Immature natural killer cell (primary cell): ENCODE measurements around the gene RASSF7. TPM values are rescaled to one million over a fixed set of nuclear protein-coding genes. Genes with fewer than 3 reads are reported as not detected.
A peak's percentile ranks its signal among the peaks of the same experiment; 100 is the strongest.
"Not testable (repeated sequence)": the region's sequence is repeated elsewhere in the genome, so short reads cannot be mapped to it uniquely, and the experiment has no call there.

Experiments
- DNase-seq, 3 donors: peaks; one replicate each; pipeline ENCODE4 v3.0.0; 2022; ENCODE audit warnings: mixed read lengths in 1 of 3
- H3K27ac Mint-ChIP-seq, 6 donors: one replicate each; pipeline ENCODE4 v1.8.0; 2020; ENCODE audit warnings: mixed read lengths in 6 of 6, mild to moderate bottlenecking in 5 of 6, inconsistent platforms in 4 of 6, moderate library complexity in 3 of 6
- H3K27me3 Mint-ChIP-seq, 3 donors: one replicate each; pipeline ENCODE4 v1.8.0; 2020 to 2021; ENCODE audit warnings: low read depth in 3 of 3, mild to moderate bottlenecking in 3 of 3, mixed read lengths in 3 of 3, moderate library complexity in 3 of 3, inconsistent platforms in 1 of 3
- H3K36me3 Mint-ChIP-seq, 3 donors: one replicate each; pipeline ENCODE4 v1.8.0; 2020; ENCODE audit warnings: mixed read lengths in 3 of 3, inconsistent platforms in 2 of 3, mild to moderate bottlenecking in 2 of 3
- H3K4me1 Mint-ChIP-seq, 2 donors: one replicate each; pipeline ENCODE4 v1.8.0; 2020; ENCODE audit warnings: inconsistent platforms in 2 of 2, mild to moderate bottlenecking in 2 of 2, mixed read lengths in 2 of 2, moderate library complexity in 1 of 2
- H3K4me3 Mint-ChIP-seq, 5 donors: one replicate each; pipeline ENCODE4 v1.8.0; 2020; ENCODE audit warnings: mild to moderate bottlenecking in 5 of 5, mixed read lengths in 5 of 5, inconsistent platforms in 3 of 5, moderate library complexity in 3 of 5
- H3K9me3 Mint-ChIP-seq, 6 donors: one replicate each; pipeline ENCODE4 v1.8.0; 2020; ENCODE audit warnings: mild to moderate bottlenecking in 6 of 6, mixed read lengths in 6 of 6, inconsistent platforms in 4 of 6, moderate library complexity in 3 of 6
- polyA plus RNA-seq, 3 donors: library from polyadenylated mRNA; unstranded; fragments of 300-500 nt; fragmentation: Illumina TruSeq; gene quantifications; one replicate each; pipeline ENCODE4 v1.2.3, GENCODE V29; 2021

RASSF7 gene
- polyA plus RNA-seq, 3 donors from 2014 or later, result 20.3 to 31.9 (median 31.5) TPM

GRCh38 chr11:571802-572185 is 11.0 kb downstream of the RASSF7 start:
- Mint-ChIP-seq H3K4me3 (no peak overlapping the region), H3K27me3 (peaks cover 9 to 15% (median 11%) of the 10 kb centered on the region in 3 donors), H3K36me3 (no peaks in the 10 kb centered on the region), H3K27ac (no peak overlapping the region), H3K9me3 (no peaks in the 10 kb centered on the region), H3K4me1 (peaks cover 6 to 9% of the 10 kb centered on the region in 2 donors)
- no peak for DNase-seq

GRCh38 chr11:573146-573759 is 12.5 kb downstream of the RASSF7 start:
- Mint-ChIP-seq H3K9me3 (no peaks in the 10 kb centered on the region), H3K27ac (no peak overlapping the region), H3K36me3 (no peaks in the 10 kb centered on the region), H3K4me1 (peaks cover 19 to 20% of the 10 kb centered on the region in 2 donors), H3K27me3 (peaks cover 11 to 22% (median 11%) of the 10 kb centered on the region in 3 donors), H3K4me3 (no peak overlapping the region)
- DNase-seq, result no peak

DNA sequence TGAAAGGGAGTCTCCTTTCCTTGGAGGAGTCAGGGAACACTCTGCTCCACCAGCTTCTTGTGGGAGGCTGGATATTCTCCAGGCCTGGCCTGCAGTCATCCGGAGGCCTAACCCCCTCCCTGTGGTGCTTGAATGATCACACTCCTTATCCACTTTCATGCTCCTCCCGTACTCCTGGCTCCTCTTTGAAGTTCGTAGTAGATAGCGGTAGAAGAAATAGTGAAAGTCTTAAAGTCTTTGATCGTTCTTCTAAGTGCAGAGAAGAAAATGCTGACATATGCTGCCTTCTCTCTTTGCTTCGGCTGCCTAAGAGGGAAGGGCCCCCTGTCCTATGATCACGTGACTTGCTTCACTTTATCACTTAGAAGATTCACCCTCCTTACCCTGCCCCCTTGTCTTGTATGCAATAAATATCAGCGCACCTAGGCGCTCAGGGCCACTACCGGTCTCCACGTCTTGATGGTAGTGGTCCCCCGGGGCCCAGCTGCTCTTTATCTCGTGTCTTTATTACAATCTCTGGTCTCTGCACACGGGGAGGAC is 13.3 kb downstream of the RASSF7 start:
- H3K27ac Mint-ChIP-seq, DNase-seq, H3K9me3 Mint-ChIP-seq, H3K36me3 Mint-ChIP-seq: not testable (repeated sequence)
- Mint-ChIP-seq H3K4me3 (peak overlapping the region in 3 of 5 donors; percentile 34 to 90 (median 78)), H3K4me1 (peaks cover 24 to 28% of the 10 kb centered on the region in 2 donors), H3K27me3 (peaks cover 11 to 26% (median 11%) of the 10 kb centered on the region in 3 donors)

- Mint-ChIP-seq H3K4me3 (peak overlapping the region; percentile 78 to 90 (median 85)), H3K27ac (peak overlapping the region in 4 of 6 donors; percentile 55 to 90 (median 86)), H3K27me3 (peaks cover 11 to 26% (median 11%) of the 10 kb centered on the region in 3 donors), H3K9me3 (no peaks in the 10 kb centered on the region), H3K4me1 (peaks cover 31 to 34% of the 10 kb centered on the region in 2 donors), H3K36me3 (no peaks in the 10 kb centered on the region)
- DNase-seq, result no peak
These were observed 14.0 kb downstream of the RASSF7 start for GRCh38 chr11:574632-575312.

GRCh38 chr11:575313-575995 is 14.7 kb downstream of the RASSF7 start:
- Mint-ChIP-seq H3K4me3 (peak overlapping the region; percentile 78 to 90 (median 85)), H3K27me3 (peaks cover 11 to 26% (median 11%) of the 10 kb centered on the region in 3 donors), H3K9me3 (no peaks in the 10 kb centered on the region), H3K27ac (peak overlapping the region in 5 of 6 donors; percentile 55 to 96 (median 89)), H3K4me1 (peaks cover 37 to 39% of the 10 kb centered on the region in 2 donors), H3K36me3 (no peaks in the 10 kb centered on the region)
- no peak for DNase-seq

DNA sequence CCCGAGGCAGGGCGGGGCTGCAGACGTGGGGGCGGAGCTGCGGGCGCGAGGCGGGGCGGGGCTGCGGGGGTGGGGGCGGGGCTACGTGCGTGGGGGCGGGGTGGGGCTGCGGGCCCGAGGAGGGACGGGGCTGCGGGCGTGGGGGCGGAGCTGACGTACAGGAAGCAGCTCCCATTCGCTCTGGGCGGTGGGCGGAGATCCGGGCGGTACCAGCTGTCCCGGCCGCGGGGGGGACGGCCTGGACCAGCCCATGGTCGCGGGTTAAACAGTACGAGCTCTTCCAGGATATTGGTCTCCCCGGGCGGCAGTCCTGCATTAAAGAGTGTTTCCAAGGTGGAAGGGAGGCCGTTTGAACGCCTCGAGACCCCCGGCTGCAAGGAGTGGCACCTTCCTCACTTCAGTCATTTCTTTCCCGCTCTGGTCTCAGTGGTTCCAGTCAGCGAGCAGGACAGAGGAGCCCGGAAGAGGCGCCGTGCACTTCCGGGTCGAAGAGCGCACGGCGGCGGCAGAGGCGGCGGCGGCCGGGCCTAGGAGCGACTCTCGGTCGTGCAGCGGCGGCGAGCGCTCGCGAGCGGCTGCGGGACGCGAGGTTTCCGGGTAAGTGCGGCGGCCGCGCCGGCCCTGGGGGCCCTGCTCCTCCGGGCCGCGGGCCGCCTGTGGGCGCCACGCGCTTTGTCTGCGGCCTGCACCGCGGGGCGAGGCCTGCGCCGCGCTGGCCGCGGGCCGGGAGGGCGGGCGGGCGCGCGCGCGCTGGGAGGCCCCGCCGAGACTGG is 15.4 kb downstream of the RASSF7 start, which contains the start of gene PHRF1:
Gene PHRF1, plus strand, starts transcription at position 475 of the 773 bp plus-strand sequence. CDS start 5,043 bp downstream, outside the sequence.
- peaks cover 11 to 28% (median 11%) of the 10 kb centered on the region in 3 donors for H3K27me3 Mint-ChIP-seq
- DNase-seq, result peak; percentile 95 to 98 (median 98)
- H3K4me3 Mint-ChIP-seq, result peak within 1 kb of the TSS; percentile 91 to 99 (median 93)
- H3K36me3 Mint-ChIP-seq, result peaks cover 0 to 2% (median 0%) of the 10 kb centered on the region in 3 donors
- peaks cover 42 to 43% of the 10 kb centered on the region in 2 donors for H3K4me1 Mint-ChIP-seq
- H3K9me3 Mint-ChIP-seq, result no peaks in the 10 kb centered on the region
- peak within 1 kb of the TSS; percentile 94 to 99 (median 96) for H3K27ac Mint-ChIP-seq

DNA sequence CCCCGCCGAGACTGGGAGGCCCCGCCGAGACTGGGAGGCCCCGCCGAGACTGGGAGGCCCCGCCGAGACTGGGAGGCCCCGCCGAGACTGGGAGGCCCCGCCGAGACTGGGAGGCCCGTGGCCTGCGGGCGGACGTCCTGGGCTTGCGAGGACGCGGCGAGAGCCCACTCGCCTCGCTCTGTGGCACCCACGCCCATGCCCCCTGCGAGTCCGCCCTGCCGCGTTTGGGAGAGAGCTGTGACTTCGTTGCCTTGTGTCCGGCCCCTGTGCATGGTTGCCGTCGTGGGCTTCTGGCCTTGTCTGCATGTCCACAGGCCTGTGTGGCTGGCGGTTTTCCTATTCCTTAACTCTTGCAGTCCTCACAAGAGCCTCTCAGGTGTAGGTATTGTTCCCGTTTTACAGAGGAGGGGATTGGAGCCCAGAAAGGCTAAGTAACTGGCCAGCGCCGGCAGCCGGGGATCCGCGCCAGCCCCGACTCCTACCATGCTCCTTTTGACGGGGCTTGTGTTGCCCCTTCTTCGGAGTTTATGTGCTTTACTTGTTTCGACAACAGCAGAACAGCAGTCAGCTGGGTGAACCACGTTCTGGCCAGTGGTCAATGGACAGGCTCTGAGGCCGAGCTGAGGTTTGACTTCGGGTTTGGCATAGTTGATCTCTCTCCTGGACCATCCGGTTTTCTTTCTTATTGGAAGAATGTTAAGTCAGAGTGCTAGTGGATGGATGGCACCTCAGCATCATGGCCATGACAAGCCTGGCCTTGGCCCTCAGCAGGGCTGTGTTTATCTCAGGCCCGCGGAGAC is 16.2 kb downstream of the RASSF7 start:
- H3K36me3 Mint-ChIP-seq, result peaks cover 0 to 5% (median 0%) of the 10 kb centered on the region in 3 donors
- peak overlapping the region; percentile 76 to 86 (median 79) for H3K27ac Mint-ChIP-seq
- no peaks in the 10 kb centered on the region for H3K9me3 Mint-ChIP-seq
- H3K27me3 Mint-ChIP-seq, result peaks cover 11 to 29% (median 11%) of the 10 kb centered on the region in 3 donors
- H3K4me1 Mint-ChIP-seq, result peaks cover 50 to 51% of the 10 kb centered on the region in 2 donors
- H3K4me3 Mint-ChIP-seq, result peak overlapping the region; percentile 83 to 87 (median 86)
- DNase-seq, result peak in 1 of 3 donors; percentile 36

- DNase-seq, result no peak
- Mint-ChIP-seq H3K4me3 (peak overlapping the region; percentile 83 to 87 (median 86)), H3K27ac (peak overlapping the region; percentile 76 to 86 (median 79)), H3K9me3 (no peaks in the 10 kb centered on the region), H3K36me3 (peaks cover 0 to 5% (median 0%) of the 10 kb centered on the region in 3 donors), H3K4me1 (peaks cover 51% of the 10 kb centered on the region in 2 donors), H3K27me3 (peaks cover 9 to 29% (median 11%) of the 10 kb centered on the region in 3 donors)
These were observed 16.8 kb downstream of the RASSF7 start for GRCh38 chr11:577611-577894.

- peaks cover 8 to 25% (median 11%) of the 10 kb centered on the region in 3 donors for H3K27me3 Mint-ChIP-seq
- peaks cover 51% of the 10 kb centered on the region in 2 donors for H3K4me1 Mint-ChIP-seq
- H3K27ac Mint-ChIP-seq, result peak overlapping the region in 1 of 6 donors; percentile 34
These were observed 17.7 kb downstream of the RASSF7 start for GRCh38 chr11:578276-579035.

GRCh38 chr11:579830-580601 is 19.2 kb downstream of the RASSF7 start:
- H3K9me3 Mint-ChIP-seq, result no peaks in the 10 kb centered on the region
- peaks cover 48 to 52% of the 10 kb centered on the region in 2 donors for H3K4me1 Mint-ChIP-seq
- peak overlapping the region in 2 of 5 donors; percentile 48 to 57 for H3K4me3 Mint-ChIP-seq
- no peak for DNase-seq
- no peak overlapping the region for H3K27ac Mint-ChIP-seq
- peaks cover 0 to 8% (median 0%) of the 10 kb centered on the region in 3 donors for H3K36me3 Mint-ChIP-seq
- peaks cover 6 to 20% (median 7%) of the 10 kb centered on the region in 3 donors for H3K27me3 Mint-ChIP-seq

More at GRCh38 chr11:578276-579035, 17.7 kb downstream of the RASSF7 start:
- Mint-ChIP-seq H3K36me3 (peaks cover 0 to 5% (median 0%) of the 10 kb centered on the region in 3 donors), H3K4me3 (peak overlapping the region; percentile 61 to 87 (median 83)), H3K9me3 (no peaks in the 10 kb centered on the region)
- DNase-seq, result no peak

DNA sequence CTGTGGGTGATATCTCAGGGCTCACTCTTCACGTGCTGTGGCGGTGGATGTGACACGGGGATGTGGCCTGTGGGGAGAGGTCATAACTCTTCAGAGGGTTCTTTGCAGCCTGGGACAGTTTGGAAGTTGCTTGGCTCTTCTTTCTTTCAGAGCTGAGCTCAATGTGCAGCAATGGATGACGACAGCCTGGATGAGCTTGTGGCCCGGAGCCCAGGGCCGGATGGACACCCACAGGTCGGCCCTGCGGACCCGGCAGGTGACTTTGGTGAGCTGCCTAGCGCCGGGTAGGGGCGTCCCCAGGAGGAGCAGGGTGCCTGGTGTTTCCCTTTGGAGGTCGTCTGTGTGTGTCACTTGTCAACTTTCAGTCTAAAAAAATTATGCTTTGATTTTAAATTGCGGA is 20.6 kb downstream of the RASSF7 start:
- Mint-ChIP-seq H3K4me3 (peak overlapping the region in 2 of 5 donors; percentile 11 to 31), H3K36me3 (peaks cover 0 to 8% (median 0%) of the 10 kb centered on the region in 3 donors), H3K9me3 (no peaks in the 10 kb centered on the region), H3K4me1 (peaks cover 48 to 49% of the 10 kb centered on the region in 2 donors), H3K27ac (peak overlapping the region in 3 of 6 donors; percentile 23 to 87 (median 53)), H3K27me3 (peaks cover 2 to 14% (median 4%) of the 10 kb centered on the region in 3 donors)
- peak in 1 of 3 donors; percentile 30 for DNase-seq
